K562 (cell line): ENCODE data around the gene AGO3. TPM values are rescaled to one million over a fixed set of nuclear protein-coding genes. Genes with fewer than 3 reads are reported as not detected.

Source experiments
- COPS2 ChIP-seq: fragments of 450-650 bp; conservative IDR thresholded peaks from 2 replicates; pipeline ENCODE4 v1.6.1; 2016; ENCODE audit warnings: mild to moderate bottlenecking, moderate library complexity
- ELF2 ChIP-seq: fragments of 250-450 bp; sonication (Bioruptor Pico); IDR thresholded peaks from 2 replicates; pipeline ENCODE4 v1.5.0; 2021; ENCODE audit warnings: mild to moderate bottlenecking
- FOS ChIP-seq: IDR thresholded peaks from 3 replicates; pipeline ENCODE4 v1.6.1; 2011; ENCODE audit not compliant: insufficient read length; ENCODE audit errors: extremely low read depth
- FOXM1 ChIP-seq, 2 experiments: fragments of 450-650 bp in 1 of 2; sonication (generic) in 1 of 2; formaldehyde crosslinking in 1 of 2; IDR thresholded peaks; 2 replicates each; pipeline versions ENCODE4 v1.6.1 to v1.9.0; 2017 to 2022; ENCODE audit warnings: low read depth in 2 of 2, mild to moderate bottlenecking in 2 of 2, missing genetic modification reagents in 1 of 2, moderate library complexity in 1 of 2
- GTF2F1 ChIP-seq: IDR thresholded peaks from 2 replicates; pipeline ENCODE4 v1.6.1; 2011; ENCODE audit warnings: low read depth, low read length, improper control_type of control experiment
- HDAC1 ChIP-seq, 2 experiments: fragments of 450-650 bp; IDR thresholded peaks; 2 replicates each; pipeline ENCODE4 v1.6.1; 2016 to 2017; ENCODE audit warnings: inconsistent platforms in 1 of 2, mild to moderate bottlenecking in 1 of 2, moderate library complexity in 1 of 2
- HNRNPL ChIP-seq: fragments of 200-400 bp; formaldehyde crosslinking; IDR thresholded peaks from 2 replicates; pipeline ENCODE4 v1.6.1; 2017; ENCODE audit warnings: low read depth, mild to moderate bottlenecking, low read length
- MEIS2 ChIP-seq: fragments of 450-650 bp; IDR thresholded peaks from 2 replicates; pipeline ENCODE4 v1.6.1; 2014; ENCODE audit warnings: mild to moderate bottlenecking; ENCODE audit not compliant: partially characterized antibody
- MTA3 ChIP-seq: fragments of 450-650 bp; formaldehyde crosslinking; IDR thresholded peaks from 2 replicates; pipeline ENCODE4 v1.6.1; 2017; ENCODE audit warnings: mild to moderate bottlenecking, borderline replicate concordance
- POLR2A ChIP-seq: fragments of 450-650 bp; conservative IDR thresholded peaks from 2 replicates; pipeline ENCODE4 v1.6.1; 2016
- PURB ChIP-seq: sonication (generic); formaldehyde crosslinking; IDR thresholded peaks from 2 replicates; pipeline ENCODE4 v1.9.0; 2021; ENCODE audit warnings: low read depth, mild to moderate bottlenecking, missing genetic modification reagents
- SRSF9 ChIP-seq: fragments of 200-400 bp; formaldehyde crosslinking; IDR thresholded peaks from 2 replicates; pipeline ENCODE4 v1.6.1; 2017; ENCODE audit warnings: low read depth, low read length, borderline replicate concordance
- TARDBP ChIP-seq: fragments of 450-650 bp; IDR thresholded peaks from 2 replicates; pipeline ENCODE4 v1.6.1; 2016
- TSHZ1 ChIP-seq: fragments of 250-450 bp; sonication (Bioruptor Pico); IDR thresholded peaks from 2 replicates; pipeline ENCODE4 v1.4.0; 2020; ENCODE audit warnings: mild to moderate bottlenecking, moderate library complexity
- ZBED1 ChIP-seq: IDR thresholded peaks from 2 replicates; pipeline ENCODE4 v1.6.1; 2014
- ZFPM2 ChIP-seq: fragments of 250-450 bp; sonication (Bioruptor Pico); IDR thresholded peaks from 2 replicates; pipeline ENCODE4 v1.5.1; 2022; ENCODE audit warnings: mild to moderate bottlenecking
- ZNF121 ChIP-seq: sonication (generic); formaldehyde crosslinking; conservative IDR thresholded peaks from 2 replicates; pipeline ENCODE4 v1.8.0; 2022; ENCODE audit warnings: missing genetic modification reagents
- ZNF140 ChIP-seq: fragments of 250-450 bp; sonication (Bioruptor Pico); IDR thresholded peaks from 2 replicates; pipeline ENCODE4 v1.8.0; 2021; ENCODE audit warnings: moderate library complexity, mild to moderate bottlenecking, inconsistent platforms
- ZNF175 ChIP-seq: fragments of 200-800 bp; sonication (Bioruptor generic); IDR thresholded peaks from 2 replicates; pipeline ENCODE4 v1.6.1; 2016; ENCODE audit warnings: low read depth, mild to moderate bottlenecking, missing genetic modification characterization, missing compliant biosample characterization
- ZNF212 ChIP-seq: fragments of 450-650 bp; formaldehyde crosslinking; IDR thresholded peaks from 2 replicates; pipeline ENCODE4 v1.4.0; 2020; ENCODE audit warnings: mild to moderate bottlenecking
- ZNF311 ChIP-seq: fragments of 250-450 bp; sonication (Bioruptor Pico); IDR thresholded peaks from 2 replicates; pipeline ENCODE4 v1.4.0; 2020; ENCODE audit warnings: mild to moderate bottlenecking, moderate library complexity
- ZNF354B ChIP-seq: fragments of 250-450 bp; sonication (Bioruptor Pico); IDR thresholded peaks from 2 replicates; pipeline ENCODE4 v1.4.0; 2020
- polyA plus RNA-seq, 8 experiments: library from polyadenylated mRNA; depleted of rRNA in 4 of 8; stranded (reverse) in 5 of 8; unstranded in 3 of 8; fragments of >200 nt; fragmentation: Nextera tagmentation in 2 of 8; fragmentation: Illumina TruSeq in 1 of 8; extraction: Ambion mirVana in 2 of 8; extraction: Trizol in 1 of 8; gene quantifications; 2 replicates each; pipeline versions ENCODE4 v1.2.1 to v1.2.3, GENCODE V29; 2011 to 2014; ENCODE audit warnings: inconsistent platforms in 1 of 8, missing spikeins in 1 of 8
- total RNA-seq, 7 experiments: library from RNA; depleted of rRNA in 6 of 7; stranded (reverse); fragments of >200 nt in 6 of 7; fragmentation: Illumina TruSeq in 2 of 7; extraction: Trizol in 2 of 7; gene quantifications; 2 replicates each; pipeline versions ENCODE4 v1.2.1 to v1.2.3, GENCODE V29; 2011 to 2021; ENCODE audit warnings: low replicate concordance in 1 of 7
- TF ChIP-seq, protein P1 (sequence below): sonication (generic); formaldehyde crosslinking; IDR thresholded peaks from 2 replicates; pipeline ENCODE4 v1.8.0; 2023; ENCODE audit warnings: mild to moderate bottlenecking, missing genetic modification reagents

The AGO3 gene
- total and polyA plus RNA-seq, 9 of the 15 experiments (the other 6 are each of a cell fraction or from before 2014, with no cell fraction given): 4.5 to 41.5 (median 22.7) TPM

- TF ChIP-seq HDAC1 (IDR thresholded peaks at IDR 0.05) (peak in 1 of 2 experiments; percentile 100; a peak in 2 of 4 replicates), ELF2 (CRISPR knock-in tag) (peak; percentile 93), POLR2A (peak; percentile 98), ZBED1 (0 out of 2 replicates have a peak, but pooled peaks have one; percentile 37), ZNF354B (CRISPR knock-in tag) (no peak), ZNF140 (no peak), PURB (CRISPR knock-in tag) (no peak), ZNF121 (no peak; the same call in 1 of the 2 replicates), MEIS2 (no peak), ZFPM2 (no peak), ZNF175 (CRISPR knock-in tag) (no peak), FOS (no peak), COPS2 (no peak), MTA3 (peak; percentile 96), FOXM1 (IDR thresholded peaks at IDR 0.05; ENCODE audit: low read depth) (no peak), FOXM1 (CRISPR knock-in tag; IDR thresholded peaks at IDR 0.05; ENCODE audit: low read depth) (no peak; the same call in 1 of the 2 replicates), TSHZ1 (CRISPR knock-in tag) (no peak), HNRNPL (peak; percentile 67), GTF2F1 (0 out of 2 replicates have a peak, but pooled peaks have one; percentile 76), TARDBP (peak; percentile 83; the same call in 1 of the 2 replicates), SRSF9 (no peak), ZNF311 (CRISPR knock-in tag) (no peak), ZNF212 (CRISPR knock-in tag) (no peak)
- TF ChIP-seq, protein P1, sequence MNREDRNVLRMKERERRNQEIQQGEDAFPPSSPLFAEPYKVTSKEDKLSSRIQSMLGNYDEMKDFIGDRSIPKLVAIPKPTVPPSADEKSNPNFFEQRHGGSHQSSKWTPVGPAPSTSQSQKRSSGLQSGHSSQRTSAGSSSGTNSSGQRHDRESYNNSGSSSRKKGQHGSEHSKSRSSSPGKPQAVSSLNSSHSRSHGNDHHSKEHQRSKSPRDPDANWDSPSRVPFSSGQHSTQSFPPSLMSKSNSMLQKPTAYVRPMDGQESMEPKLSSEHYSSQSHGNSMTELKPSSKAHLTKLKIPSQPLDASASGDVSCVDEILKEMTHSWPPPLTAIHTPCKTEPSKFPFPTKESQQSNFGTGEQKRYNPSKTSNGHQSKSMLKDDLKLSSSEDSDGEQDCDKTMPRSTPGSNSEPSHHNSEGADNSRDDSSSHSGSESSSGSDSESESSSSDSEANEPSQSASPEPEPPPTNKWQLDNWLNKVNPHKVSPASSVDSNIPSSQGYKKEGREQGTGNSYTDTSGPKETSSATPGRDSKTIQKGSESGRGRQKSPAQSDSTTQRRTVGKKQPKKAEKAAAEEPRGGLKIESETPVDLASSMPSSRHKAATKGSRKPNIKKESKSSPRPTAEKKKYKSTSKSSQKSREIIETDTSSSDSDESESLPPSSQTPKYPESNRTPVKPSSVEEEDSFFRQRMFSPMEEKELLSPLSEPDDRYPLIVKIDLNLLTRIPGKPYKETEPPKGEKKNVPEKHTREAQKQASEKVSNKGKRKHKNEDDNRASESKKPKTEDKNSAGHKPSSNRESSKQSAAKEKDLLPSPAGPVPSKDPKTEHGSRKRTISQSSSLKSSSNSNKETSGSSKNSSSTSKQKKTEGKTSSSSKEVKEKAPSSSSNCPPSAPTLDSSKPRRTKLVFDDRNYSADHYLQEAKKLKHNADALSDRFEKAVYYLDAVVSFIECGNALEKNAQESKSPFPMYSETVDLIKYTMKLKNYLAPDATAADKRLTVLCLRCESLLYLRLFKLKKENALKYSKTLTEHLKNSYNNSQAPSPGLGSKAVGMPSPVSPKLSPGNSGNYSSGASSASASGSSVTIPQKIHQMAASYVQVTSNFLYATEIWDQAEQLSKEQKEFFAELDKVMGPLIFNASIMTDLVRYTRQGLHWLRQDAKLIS (CRISPR knock-in tag): peak; percentile 92; the same call in 1 of the 2 replicates
These were observed 157.9 kb downstream of the AGO3 start, which contains the start of gene ADPRS (continued) for GRCh38 chr1:36088577-36089392.
